NCI-H446 treated with DMSO at 0.1 percent for 48 hours (cell line): ENCODE measurements around the gene HMGA1.
"Not testable (repeated sequence)": the region's sequence is repeated elsewhere in the genome, so short reads cannot be mapped to it uniquely, and the experiment has no call there.

ENCODE experiments used
- DNase-seq: peaks from one replicate; lab custom pipeline; 2025; lab: John Stamatoyannopoulos, UW

The HMGA1 gene

DNA sequence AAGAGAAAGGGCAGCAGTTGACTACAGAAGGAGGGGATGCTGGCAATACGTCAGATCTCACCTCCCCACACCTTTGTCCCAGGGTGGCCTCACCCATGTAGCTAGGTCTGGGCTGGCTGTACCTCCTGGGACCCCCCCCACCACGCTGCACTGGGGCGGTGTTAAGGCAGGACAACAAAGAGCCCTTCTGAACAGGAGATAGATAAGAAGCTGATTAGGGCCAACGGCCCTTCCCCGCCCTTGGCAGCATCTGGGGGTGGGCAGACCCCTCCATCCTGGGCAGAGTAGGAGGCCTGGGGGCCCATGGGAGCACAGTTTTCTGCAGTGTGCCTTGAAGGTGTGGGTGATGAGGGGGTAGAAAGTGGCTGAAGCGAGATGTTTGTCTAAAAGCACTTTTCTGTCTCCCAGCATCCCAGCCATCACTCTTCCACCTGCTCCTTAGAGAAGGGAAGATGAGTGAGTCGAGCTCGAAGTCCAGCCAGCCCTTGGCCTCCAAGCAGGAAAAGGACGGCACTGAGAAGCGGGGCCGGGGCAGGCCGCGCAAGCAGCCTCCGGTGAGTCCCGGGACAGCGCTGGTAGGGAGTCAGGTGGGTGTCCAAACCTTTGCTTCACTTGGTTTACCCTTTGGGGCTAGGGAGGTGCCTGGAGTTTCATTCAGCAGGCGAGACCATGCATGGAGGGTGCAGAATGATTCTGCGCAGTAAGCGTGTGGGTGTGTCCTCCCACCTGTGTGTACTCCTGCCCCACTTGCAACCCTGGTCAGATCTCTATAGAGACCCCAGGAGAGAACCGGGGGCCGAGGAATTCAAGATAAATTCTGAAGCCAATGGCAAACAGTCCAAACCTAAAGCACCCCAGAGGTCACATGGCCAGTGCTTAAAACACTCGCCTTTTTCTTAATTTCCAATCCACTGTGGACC lies 3.9 kb downstream of the HMGA1 start:
- no peak for DNase-seq

DNA sequence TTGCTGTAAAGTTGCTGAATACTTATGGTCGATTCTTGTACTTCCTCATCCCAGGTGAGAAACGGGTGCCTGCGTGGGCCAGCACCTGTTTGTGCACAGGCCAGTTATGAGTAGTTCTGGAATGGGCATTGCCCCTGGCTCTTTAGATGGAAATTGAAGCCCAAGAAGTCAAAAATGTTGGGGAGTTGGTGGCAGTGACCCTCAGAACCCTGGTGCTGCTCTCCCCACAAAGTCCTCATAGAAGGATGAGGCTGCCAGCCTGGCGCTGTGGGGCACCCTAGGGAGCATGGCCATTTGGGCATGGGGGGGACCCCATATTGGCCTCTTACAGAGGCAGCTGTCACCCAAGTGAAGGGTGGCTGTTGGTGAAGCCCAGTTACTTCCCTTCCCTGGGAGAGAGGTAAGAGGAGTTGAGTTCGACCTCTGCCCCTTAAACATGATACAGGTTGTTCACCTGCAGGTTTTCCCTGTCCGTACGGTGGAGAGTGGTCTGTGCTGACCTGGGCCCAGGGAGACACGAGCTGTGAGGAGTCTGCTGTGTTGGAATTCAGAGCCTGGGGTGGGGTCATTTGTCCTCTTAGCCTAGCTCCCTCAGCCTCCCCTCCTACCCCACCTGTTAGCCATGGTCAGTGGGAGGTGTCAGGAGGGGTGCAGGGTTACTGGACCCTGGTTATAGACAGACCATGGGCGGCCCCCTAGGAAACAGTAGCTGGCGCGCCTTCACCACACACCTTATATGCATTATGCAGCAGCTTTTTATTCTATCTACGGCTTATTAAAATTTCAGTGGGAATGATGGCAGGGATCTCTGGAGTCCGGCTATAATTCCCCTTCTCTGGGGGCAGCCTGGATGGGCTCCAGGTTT lies 4.9 kb downstream of the HMGA1 start:
- no peak for DNase-seq

DNA sequence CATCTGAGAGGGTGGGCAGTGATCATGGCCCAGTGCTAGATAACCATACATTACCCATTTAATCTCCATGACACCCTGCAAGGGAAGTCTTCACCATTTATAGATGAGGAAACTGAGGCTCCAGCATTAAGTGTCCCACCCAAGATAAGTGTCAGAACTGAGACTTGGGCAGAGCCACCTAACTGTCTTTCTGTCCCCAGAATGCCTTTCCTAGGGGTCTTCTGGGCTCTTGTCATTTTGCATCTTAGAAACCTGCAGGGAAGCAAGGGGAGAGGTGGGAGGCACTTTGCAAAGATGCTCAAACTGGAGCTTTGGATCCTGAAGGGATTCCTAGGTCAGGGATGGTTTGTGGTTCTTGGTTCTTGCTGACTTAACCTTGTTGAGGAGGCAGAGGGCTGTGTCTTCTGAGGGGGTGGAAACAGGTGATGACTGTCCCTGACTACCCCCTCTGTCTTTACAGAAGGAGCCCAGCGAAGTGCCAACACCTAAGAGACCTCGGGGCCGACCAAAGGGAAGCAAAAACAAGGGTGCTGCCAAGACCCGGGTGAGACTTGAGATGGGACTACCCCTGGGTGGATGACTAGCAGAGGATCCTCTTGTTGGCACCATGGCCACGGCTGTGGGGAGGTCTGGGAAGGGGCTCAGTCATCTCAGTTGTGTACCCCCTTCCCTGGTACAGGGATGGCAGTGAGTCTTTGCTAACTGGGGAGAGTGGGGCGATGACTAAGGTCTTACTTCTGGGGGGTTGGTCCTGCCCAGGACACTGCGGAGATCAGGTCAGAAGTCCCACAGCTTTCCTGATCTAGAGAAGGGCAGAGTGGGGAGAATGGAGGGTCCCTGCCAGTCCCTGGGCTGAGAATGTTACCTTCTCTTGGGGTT lies 5.8 kb downstream of the HMGA1 start:
- DNase-seq: no peak

DNA sequence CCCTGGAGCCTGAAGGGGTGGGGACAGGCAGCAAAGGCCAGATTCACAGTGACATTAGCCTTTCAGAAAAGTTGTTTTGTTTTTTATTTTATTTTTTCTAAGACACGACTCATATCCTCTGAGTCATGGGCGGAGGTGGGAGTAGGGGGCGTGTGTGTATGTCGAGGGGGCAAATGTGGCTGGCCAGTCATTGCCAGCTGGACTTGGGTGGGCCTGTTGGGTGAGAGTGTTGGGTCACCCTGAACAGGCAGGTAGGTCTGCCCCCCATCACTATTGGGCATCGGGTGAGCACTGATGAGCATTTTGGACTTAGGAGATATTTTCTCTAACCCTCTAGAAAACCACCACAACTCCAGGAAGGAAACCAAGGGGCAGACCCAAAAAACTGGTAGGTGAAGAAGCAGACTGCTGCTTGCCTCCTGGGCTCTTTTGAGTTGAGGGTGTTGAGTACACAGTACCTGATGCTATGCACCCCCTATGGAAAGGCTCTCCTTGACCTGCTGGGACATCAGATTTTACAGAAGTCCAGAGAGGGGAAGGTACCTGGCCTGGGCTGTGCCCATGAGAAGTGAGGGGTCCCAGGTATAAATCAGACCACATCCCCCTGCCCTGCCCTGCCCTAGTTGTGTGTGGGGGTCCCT lies 6.6 kb downstream of the HMGA1 start:
- no peak for DNase-seq

DNA sequence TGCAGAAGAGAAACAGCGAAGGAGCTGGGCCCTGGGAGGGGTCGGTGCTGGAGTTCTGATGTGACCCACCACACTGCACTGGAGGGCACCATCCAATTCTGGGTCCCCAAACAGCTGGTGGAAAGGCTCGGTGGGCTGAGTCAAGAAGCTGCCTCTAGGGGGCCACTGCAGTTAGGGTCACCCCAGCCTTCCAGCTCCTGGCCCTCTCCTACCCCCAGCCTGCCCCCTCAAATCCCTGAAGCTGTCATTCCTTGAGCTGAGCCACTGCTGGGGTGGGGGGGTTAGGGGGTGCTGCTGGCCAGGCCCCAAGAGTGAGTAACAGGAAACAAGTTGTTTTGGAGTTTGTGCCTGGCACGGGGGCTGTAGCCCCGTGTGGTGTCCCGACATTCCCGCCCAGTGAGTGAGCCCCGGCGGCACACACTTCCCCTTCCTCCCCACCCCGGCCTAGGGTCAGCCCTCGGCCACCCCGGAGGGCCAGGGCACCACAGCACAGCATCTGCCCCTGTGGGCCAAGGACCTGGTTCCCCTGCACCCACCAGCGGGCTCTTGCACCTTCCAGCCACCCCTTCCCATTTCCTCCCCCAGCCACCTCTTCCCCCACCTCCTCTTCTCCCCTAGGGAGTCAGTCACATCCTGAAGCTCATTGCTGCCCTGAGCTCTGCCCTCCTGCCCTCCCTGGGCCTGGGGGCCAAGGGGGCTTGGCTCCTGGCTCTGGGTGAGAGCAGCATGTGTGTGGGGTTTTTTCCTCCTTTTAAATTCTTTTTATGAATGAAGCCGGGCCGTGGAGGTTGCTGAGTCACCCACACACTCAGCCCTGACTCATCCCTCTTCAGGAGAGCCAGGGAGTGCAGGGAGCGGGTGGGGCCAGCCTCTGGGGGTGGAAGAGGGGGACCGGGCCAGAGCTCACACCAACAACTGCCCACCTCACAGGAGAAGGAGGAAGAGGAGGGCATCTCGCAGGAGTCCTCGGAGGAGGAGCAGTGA lies 7.5 kb downstream of the HMGA1 start:
- DNase-seq: no peak

DNA sequence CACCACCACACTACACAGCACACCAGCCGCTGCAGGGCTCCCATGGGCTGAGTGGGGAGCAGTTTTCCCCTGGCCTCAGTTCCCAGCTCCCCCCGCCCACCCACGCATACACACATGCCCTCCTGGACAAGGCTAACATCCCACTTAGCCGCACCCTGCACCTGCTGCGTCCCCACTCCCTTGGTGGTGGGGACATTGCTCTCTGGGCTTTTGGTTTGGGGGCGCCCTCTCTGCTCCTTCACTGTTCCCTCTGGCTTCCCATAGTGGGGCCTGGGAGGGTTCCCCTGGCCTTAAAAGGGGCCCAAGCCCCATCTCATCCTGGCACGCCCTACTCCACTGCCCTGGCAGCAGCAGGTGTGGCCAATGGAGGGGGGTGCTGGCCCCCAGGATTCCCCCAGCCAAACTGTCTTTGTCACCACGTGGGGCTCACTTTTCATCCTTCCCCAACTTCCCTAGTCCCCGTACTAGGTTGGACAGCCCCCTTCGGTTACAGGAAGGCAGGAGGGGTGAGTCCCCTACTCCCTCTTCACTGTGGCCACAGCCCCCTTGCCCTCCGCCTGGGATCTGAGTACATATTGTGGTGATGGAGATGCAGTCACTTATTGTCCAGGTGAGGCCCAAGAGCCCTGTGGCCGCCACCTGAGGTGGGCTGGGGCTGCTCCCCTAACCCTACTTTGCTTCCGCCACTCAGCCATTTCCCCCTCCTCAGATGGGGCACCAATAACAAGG lies 8.5 kb downstream of the HMGA1 start:
- not testable (repeated sequence) for DNase-seq

DNA sequence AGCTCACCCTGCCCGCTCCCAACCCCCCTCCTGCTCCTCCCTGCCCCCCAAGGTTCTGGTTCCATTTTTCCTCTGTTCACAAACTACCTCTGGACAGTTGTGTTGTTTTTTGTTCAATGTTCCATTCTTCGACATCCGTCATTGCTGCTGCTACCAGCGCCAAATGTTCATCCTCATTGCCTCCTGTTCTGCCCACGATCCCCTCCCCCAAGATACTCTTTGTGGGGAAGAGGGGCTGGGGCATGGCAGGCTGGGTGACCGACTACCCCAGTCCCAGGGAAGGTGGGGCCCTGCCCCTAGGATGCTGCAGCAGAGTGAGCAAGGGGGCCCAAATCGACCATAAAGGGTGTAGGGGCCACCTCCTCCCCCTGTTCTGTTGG lies 9.1 kb downstream of the HMGA1 start:
- not testable (repeated sequence) for DNase-seq

DNA sequence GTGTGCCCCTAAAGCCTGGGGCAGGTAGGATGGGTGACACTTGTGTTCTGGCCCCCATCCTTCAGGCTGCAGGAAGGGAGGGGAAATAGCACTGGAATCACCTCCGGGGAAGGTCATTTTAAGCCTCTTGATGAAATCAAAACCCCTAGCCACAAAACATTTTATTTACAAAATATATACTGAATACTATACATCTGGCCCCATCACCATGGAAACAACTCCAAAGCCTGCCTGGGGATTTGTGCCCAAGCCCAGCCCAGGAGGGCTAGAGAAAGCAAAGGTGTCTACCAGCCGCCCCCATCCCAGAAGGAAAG lies 9.5 kb downstream of the HMGA1 start:
- no peak for DNase-seq

DNA sequence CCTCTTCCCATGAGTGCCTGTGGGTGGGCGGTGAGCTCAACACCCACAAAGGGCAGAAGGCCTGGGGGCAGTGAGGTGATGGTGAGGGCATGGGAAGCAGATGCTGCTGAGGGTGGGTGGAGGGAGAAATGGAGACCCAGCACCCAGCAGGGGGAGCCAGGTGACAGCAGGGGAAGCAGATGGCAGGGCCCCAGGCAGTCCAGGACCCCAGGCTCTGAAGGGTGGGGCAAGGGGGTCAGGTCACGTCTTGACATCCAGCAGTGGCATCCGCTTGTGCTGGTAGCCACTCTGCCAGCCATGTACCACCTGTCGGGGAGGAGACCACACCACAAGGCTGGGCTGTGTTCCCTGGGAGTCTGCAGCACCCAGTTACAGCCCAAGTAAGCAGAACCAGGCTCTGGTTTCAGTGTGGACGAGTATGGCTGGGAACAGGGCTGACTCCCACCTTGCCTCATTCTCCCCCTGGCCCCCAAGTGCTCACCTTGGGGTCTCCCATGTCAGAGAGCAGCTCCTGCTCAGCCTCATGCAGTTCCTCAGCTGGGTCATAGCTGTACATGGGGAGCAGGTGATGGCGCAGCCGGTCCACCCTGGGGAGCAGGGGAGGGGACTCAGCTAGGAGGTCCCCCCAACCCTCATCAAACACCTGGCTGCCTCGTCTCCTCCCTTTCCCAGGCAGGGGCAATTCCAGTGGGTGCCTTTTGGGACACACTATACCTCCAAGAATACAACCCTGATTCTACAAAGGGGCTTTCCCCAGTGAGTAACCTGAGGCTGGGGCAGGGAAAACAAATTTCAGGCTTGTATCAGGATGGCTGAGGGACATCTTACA lies 10.1 kb downstream of the HMGA1 start:
- DNase-seq: no peak

DNA sequence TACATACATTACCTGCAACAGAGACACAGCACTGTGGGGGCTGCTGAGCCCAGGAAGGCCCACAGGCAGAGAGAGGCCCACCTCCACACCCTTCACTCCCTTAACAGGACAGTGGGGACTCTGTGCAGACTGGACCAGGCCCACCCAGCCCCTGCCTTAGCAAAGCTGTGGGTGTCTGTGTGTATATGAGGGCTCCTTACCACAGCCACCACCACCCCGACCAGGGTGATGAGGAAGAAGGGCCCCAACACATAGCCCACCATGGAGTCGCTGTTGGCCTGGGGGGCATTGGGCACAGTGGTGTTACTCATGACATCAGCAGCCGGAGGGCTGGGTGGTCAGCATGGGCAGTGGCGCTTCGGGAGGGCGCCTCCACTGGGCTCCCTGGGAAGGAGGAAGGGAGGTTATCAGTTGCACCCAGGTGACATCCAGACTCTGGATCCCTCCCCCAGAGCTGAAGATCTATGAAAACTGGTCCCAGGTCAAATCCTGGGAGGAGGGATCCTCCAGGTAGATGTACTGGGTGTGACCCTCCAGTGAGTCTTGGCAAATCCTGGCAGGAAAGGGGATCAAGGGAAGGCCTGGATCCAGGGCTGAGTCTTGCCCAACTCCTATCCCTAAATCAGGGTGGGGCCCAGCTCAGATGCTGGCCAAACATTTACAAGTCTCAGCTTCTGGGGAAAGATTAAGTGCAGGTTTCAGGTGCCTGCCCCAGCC lies 11.0 kb downstream of the HMGA1 start:
- no peak for DNase-seq

DNA sequence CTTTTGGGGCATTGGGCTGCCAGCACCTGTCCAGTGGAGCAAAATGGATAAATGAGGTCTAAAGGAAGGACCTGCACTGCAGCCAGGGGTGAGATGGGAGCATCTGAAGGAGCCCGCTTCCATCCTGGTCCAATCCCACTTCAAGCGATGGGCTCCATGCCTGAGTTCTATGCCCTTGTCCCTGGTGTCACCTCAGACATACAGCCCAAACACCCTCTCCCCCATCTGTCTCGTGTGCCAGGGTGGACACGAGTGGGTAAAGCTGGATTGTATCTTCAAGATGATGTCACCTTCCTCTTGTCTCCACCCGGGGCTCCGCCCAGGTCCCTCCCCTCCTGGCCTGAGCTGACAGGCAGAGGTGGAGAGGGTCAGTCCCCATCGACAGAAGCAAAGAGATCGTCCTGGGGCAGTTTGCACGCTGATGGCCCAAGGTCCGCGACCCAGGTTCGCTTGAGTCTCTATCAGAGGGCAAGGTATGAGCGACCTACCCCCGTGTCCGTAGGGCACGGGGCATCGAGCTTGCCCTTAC lies 11.6 kb downstream of the HMGA1 start:
- DNase-seq: no peak

DNA sequence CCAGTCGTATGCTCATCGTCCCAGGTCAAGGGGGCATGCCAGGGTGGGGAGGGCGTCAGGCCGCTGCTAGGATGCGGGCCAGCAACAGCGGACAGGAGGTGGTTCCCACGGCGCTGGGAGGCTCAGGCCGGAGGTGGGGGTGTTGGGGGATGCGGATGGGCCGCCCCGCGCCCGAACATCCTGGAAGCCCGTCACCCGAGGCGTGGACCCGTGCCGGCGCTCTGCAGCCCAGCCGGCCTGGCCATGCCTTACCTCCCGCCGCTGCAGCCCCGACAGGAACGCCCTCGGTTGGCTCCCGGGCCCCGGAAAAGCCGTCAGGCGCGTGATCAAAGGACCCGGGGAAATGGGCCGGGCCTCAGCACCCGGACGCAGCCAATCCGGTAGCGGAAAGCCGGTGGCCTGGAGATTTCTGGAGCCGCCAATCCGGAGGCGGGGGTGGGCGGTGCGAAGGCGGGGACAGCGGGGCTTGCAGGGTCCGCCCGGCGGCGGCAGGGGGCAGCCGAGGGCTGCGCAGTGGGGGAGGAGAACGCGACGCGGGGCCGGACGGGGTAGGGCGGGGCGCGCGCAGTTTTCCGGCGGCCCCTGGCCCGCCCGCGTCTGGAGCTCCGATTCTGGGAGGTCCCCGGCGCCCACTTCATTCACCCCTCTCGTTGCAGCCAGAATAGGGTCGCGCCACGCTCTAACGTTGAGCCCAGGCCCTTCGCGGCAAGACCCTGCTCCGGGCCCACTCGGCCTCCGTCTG lies 12.2 kb downstream of the HMGA1 start, which contains the start of gene SMIM29:
Gene SMIM29, minus strand, starts transcription at position 280 of the 742 bp plus-strand sequence. CDS start 1,215 bp downstream, outside the sequence.
- DNase-seq: peak; percentile 84

DNA sequence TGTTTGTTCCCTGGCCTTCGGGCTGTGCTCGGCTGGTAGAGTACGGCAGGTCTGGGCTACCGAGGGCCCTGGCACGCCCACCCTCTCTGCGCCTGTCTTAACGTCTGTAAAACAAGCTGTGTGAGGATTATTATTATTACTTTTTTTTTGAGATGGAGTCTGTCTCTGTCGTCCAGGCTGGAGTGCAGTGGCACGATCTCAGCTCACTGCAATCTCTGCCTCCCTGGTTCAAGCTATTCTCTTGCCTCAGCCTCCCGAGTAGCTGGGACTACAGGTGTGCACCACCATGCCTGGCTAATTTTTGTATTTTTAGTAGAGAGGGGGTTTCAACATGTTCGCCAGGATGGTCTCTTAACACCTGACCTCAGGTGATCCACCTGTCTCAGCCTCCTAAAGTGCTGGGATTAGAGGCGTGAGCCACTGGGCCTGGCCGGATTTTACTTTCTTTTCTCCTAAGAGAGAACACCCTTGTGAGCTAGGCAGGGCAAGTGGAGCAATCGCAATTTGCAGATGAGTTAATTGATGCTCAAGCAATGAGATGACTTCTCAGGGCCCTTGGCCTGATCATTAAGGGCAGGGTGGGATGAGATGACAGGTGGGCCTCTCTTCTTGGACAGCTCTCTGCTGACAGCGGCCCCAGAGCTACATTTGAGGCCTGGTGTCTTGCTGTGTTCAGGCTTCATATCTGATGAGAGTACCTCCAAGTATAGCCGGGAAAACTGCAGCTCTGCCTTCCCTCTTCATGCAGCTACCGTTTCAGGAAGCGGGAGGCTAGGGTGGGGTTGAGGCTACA lies 13.0 kb downstream of the HMGA1 start:
- no peak for DNase-seq

DNA sequence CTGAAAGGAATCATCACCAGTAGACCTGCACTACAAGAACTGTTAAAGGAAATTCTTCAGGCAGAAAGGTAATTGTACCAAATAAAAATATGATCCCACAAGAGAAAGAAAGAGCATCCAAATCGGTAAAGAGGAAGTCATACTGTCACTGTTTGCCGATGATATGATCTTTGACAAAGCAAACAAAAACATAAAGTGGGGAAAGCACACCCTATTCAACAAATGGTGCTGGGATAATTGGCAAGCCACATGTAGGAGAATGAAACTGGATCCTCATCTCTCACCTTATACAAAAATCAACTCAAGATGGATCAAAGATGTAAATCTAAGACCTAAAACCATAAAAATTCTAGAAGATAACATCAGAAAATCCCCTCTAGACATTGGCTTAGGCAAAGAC lies 15.7 kb downstream of the HMGA1 start:
- not testable (repeated sequence) for DNase-seq

DNA sequence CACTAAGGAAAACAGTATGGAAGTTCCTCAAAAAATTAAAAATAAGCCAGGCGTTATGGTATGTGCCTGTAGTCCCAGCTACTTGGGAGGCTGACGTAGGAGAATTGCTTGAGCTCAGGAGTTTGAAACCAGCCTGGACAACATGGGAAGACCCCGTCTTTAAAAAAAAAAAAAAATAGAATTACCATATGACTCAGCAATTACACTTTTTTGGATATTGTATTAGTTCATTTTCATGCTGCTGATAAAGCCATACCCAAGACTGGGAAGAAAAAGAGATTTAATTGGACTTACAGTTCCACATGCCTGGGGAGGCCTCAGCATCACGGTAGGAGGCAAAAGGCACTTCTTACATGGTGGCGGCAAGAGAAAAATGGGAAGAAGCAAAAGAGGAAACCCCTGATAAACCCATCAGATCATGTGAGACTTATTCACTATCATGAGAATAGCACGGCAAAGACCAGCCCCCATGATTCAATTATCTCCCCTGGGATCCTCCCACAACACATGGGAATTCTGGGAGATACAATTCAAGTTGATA lies 22.9 kb downstream of the HMGA1 start:
- DNase-seq: no peak
